Measurements from ENCODE around the gene SMARCD1. TPM values are rescaled to one million over a fixed set of nuclear protein-coding genes. Genes with fewer than 3 reads are reported as not detected.

The SMARCD1 gene
- total and polyA plus RNA-seq, 2 donors: 19.9 to 38.2 TPM

- H3K4me3 ChIP-seq (ENCODE audit: low read length in 2 of 2): no peak overlapping the region
- WGBS: over 99% methylated on average over 2 of the region's 2 CpGs
- peaks cover 0 to 6% of the 10 kb centered on the region in 2 donors for H3K4me1 ChIP-seq (ENCODE audit: control insufficient read depth in 2 of 2, insufficient read depth in 2 of 2, low read length in 2 of 2)
- no peaks in the 10 kb centered on the region for H3K36me3 ChIP-seq (ENCODE audit: control insufficient read depth in 2 of 2, insufficient read depth in 2 of 2, low read length in 1 of 2)
- no peak overlapping the region for H3K27ac ChIP-seq (ENCODE audit: low read depth in 1 of 2, low read length in 1 of 2)
- H3K27me3 ChIP-seq (ENCODE audit: control insufficient read depth in 2 of 2, insufficient read depth in 1 of 2, low read length in 1 of 2): peaks cover 0 to 15% of the 10 kb centered on the region in 2 donors
- DNase-seq (ENCODE audit: low read depth in 6 of 9, low spot score in 9 of 9): no peak
- peaks cover 0 to 3% of the 10 kb centered on the region in 2 donors for H3K9me3 ChIP-seq (ENCODE audit: control insufficient read depth in 2 of 2, insufficient read depth in 1 of 2, low read length in 1 of 2)
Observed at GRCh38 chr12:50043308-50043707, 41.8 kb upstream of the SMARCD1 start.

DNA sequence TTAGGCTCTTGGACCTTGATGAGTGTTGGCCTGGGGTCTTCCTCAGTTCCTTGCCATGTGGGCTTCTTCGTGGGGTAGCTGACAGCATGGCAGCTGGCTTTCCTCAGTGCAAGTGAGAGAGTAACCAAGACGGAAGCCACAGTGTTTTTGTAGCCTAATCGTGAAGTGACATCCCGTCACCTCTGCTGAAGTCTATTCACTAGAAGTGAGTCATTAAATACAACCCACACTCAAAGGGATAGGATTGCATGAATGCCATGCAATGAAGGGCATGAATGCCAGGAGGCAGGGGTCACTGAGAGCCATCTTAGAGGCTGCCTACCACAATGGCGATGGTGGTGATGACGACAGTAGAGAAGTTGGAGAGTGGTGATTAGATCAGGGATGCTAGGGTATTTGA is 41.3 kb upstream of the SMARCD1 start:
- no peak for DNase-seq (ENCODE audit: low read depth in 6 of 9, low spot score in 9 of 9)
- Histone ChIP-seq H3K36me3 (ENCODE audit: control insufficient read depth in 2 of 2, insufficient read depth in 2 of 2, low read length in 1 of 2) (no peaks in the 10 kb centered on the region), H3K27me3 (ENCODE audit: control insufficient read depth in 2 of 2, insufficient read depth in 1 of 2, low read length in 1 of 2) (peaks cover 0 to 21% of the 10 kb centered on the region in 2 donors), H3K4me1 (ENCODE audit: control insufficient read depth in 2 of 2, insufficient read depth in 2 of 2, low read length in 2 of 2) (peaks cover 0 to 6% of the 10 kb centered on the region in 2 donors), H3K4me3 (ENCODE audit: low read length in 2 of 2) (no peak overlapping the region), H3K27ac (ENCODE audit: low read depth in 1 of 2, low read length in 1 of 2) (no peak overlapping the region), H3K9me3 (ENCODE audit: control insufficient read depth in 2 of 2, insufficient read depth in 1 of 2, low read length in 1 of 2) (peaks cover 0 to 3% of the 10 kb centered on the region in 2 donors)
- 91% methylated on average over 6 of the region's 6 CpGs for WGBS

- no peaks in the 10 kb centered on the region for H3K9me3 ChIP-seq (ENCODE audit: control insufficient read depth in 2 of 2, insufficient read depth in 1 of 2, low read length in 1 of 2)
- no peaks in the 10 kb centered on the region for H3K36me3 ChIP-seq (ENCODE audit: control insufficient read depth in 2 of 2, insufficient read depth in 2 of 2, low read length in 1 of 2)
- H3K4me3 ChIP-seq (ENCODE audit: low read length in 2 of 2): no peak overlapping the region
- no peak for DNase-seq (ENCODE audit: low read depth in 6 of 9, low spot score in 9 of 9)
- peaks cover 21 to 52% of the 10 kb centered on the region in 2 donors for H3K27me3 ChIP-seq (ENCODE audit: control insufficient read depth in 2 of 2, insufficient read depth in 1 of 2, low read length in 1 of 2)
- H3K4me1 ChIP-seq (ENCODE audit: control insufficient read depth in 2 of 2, insufficient read depth in 2 of 2, low read length in 2 of 2): peaks cover 0 to 6% of the 10 kb centered on the region in 2 donors
- 96% methylated on average over 7 of the region's 7 CpGs for WGBS
- H3K27ac ChIP-seq (ENCODE audit: low read depth in 1 of 2, low read length in 1 of 2): no peak overlapping the region
Observed at GRCh38 chr12:50047693-50048250, 37.4 kb upstream of the SMARCD1 start.

GRCh38 chr12:50049254-50050118 is 35.7 kb upstream of the SMARCD1 start:
- no peaks in the 10 kb centered on the region for H3K36me3 ChIP-seq (ENCODE audit: control insufficient read depth in 2 of 2, insufficient read depth in 2 of 2, low read length in 1 of 2)
- no peak for DNase-seq (ENCODE audit: low read depth in 6 of 9, low spot score in 9 of 9)
- H3K4me3 ChIP-seq (ENCODE audit: low read length in 2 of 2): no peak overlapping the region
- peaks cover 21 to 67% of the 10 kb centered on the region in 2 donors for H3K27me3 ChIP-seq (ENCODE audit: control insufficient read depth in 2 of 2, insufficient read depth in 1 of 2, low read length in 1 of 2)
- H3K9me3 ChIP-seq (ENCODE audit: control insufficient read depth in 2 of 2, insufficient read depth in 1 of 2, low read length in 1 of 2): no peaks in the 10 kb centered on the region
- 91% methylated on average over 3 of the region's 3 CpGs for WGBS
- no peak overlapping the region for H3K27ac ChIP-seq (ENCODE audit: low read depth in 1 of 2, low read length in 1 of 2)
- H3K4me1 ChIP-seq (ENCODE audit: control insufficient read depth in 2 of 2, insufficient read depth in 2 of 2, low read length in 2 of 2): peaks cover 0 to 6% of the 10 kb centered on the region in 2 donors

- H3K9me3 ChIP-seq (ENCODE audit: control insufficient read depth in 2 of 2, insufficient read depth in 1 of 2, low read length in 1 of 2): no peaks in the 10 kb centered on the region
- no peak for DNase-seq (ENCODE audit: low read depth in 6 of 9, low spot score in 9 of 9)
- H3K27ac ChIP-seq (ENCODE audit: low read depth in 1 of 2, low read length in 1 of 2): no peak overlapping the region
- H3K36me3 ChIP-seq (ENCODE audit: control insufficient read depth in 2 of 2, insufficient read depth in 2 of 2, low read length in 1 of 2): no peaks in the 10 kb centered on the region
- peaks cover 21 to 70% of the 10 kb centered on the region in 2 donors for H3K27me3 ChIP-seq (ENCODE audit: control insufficient read depth in 2 of 2, insufficient read depth in 1 of 2, low read length in 1 of 2)
- WGBS: 96% methylated on average over 3 of the region's 3 CpGs
- peaks cover 0 to 6% of the 10 kb centered on the region in 2 donors for H3K4me1 ChIP-seq (ENCODE audit: control insufficient read depth in 2 of 2, insufficient read depth in 2 of 2, low read length in 2 of 2)
- H3K4me3 ChIP-seq (ENCODE audit: low read length in 2 of 2): no peak overlapping the region
Observed at GRCh38 chr12:50050119-50050385, 35.1 kb upstream of the SMARCD1 start.

GRCh38 chr12:50050410-50051098 is 34.6 kb upstream of the SMARCD1 start:
- Histone ChIP-seq H3K4me3 (ENCODE audit: low read length in 2 of 2) (no peak overlapping the region), H3K27me3 (ENCODE audit: control insufficient read depth in 2 of 2, insufficient read depth in 1 of 2, low read length in 1 of 2) (peaks cover 21 to 72% of the 10 kb centered on the region in 2 donors), H3K4me1 (ENCODE audit: control insufficient read depth in 2 of 2, insufficient read depth in 2 of 2, low read length in 2 of 2) (peaks cover 0 to 6% of the 10 kb centered on the region in 2 donors), H3K27ac (ENCODE audit: low read depth in 1 of 2, low read length in 1 of 2) (no peak overlapping the region), H3K9me3 (ENCODE audit: control insufficient read depth in 2 of 2, insufficient read depth in 1 of 2, low read length in 1 of 2) (no peaks in the 10 kb centered on the region), H3K36me3 (ENCODE audit: control insufficient read depth in 2 of 2, insufficient read depth in 2 of 2, low read length in 1 of 2) (no peaks in the 10 kb centered on the region)
- WGBS: 11% methylated on average over 37 of the region's 37 CpGs
- no peak for DNase-seq (ENCODE audit: low read depth in 6 of 9, low spot score in 9 of 9)

- no peak overlapping the region for H3K27ac ChIP-seq (ENCODE audit: low read depth in 1 of 2, low read length in 1 of 2)
- H3K4me1 ChIP-seq (ENCODE audit: control insufficient read depth in 2 of 2, insufficient read depth in 2 of 2, low read length in 2 of 2): peaks cover 0 to 12% of the 10 kb centered on the region in 2 donors
- H3K36me3 ChIP-seq (ENCODE audit: control insufficient read depth in 2 of 2, insufficient read depth in 2 of 2, low read length in 1 of 2): no peaks in the 10 kb centered on the region
- H3K4me3 ChIP-seq (ENCODE audit: low read length in 2 of 2): no peak overlapping the region
- WGBS: 58% methylated on average over 14 of the region's 14 CpGs
- no peak for DNase-seq (ENCODE audit: low read depth in 6 of 9, low spot score in 9 of 9)
- H3K9me3 ChIP-seq (ENCODE audit: control insufficient read depth in 2 of 2, insufficient read depth in 1 of 2, low read length in 1 of 2): peaks cover 0 to 4% of the 10 kb centered on the region in 2 donors
- peaks cover 24 to 79% of the 10 kb centered on the region in 2 donors for H3K27me3 ChIP-seq (ENCODE audit: control insufficient read depth in 2 of 2, insufficient read depth in 1 of 2, low read length in 1 of 2)
Observed at GRCh38 chr12:50051101-50051806, 33.9 kb upstream of the SMARCD1 start.

DNA sequence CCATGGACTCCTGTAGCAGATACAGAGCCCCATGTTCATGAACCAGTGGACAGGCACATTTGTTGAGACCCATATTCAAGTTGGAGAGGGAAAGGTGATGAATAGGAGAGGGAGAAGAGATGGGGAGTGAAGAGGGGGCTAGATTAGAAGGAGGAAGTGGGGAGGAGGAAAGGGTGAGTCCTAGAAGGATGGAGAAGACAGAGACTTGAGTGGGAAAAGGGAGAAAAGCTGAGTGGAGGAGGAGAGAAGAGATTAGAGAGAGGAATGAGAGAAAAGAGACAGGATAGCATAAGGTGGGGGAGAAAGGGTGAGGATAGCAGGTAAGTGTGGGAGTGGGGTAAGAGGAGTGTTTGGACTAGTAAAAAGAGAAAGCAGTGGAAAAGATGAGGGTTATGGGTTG is 32.6 kb upstream of the SMARCD1 start:
- Histone ChIP-seq H3K27ac (ENCODE audit: low read depth in 1 of 2, low read length in 1 of 2) (no peak overlapping the region), H3K4me1 (ENCODE audit: control insufficient read depth in 2 of 2, insufficient read depth in 2 of 2, low read length in 2 of 2) (peaks cover 3 to 22% of the 10 kb centered on the region in 2 donors), H3K9me3 (ENCODE audit: control insufficient read depth in 2 of 2, insufficient read depth in 1 of 2, low read length in 1 of 2) (peaks cover 0 to 6% of the 10 kb centered on the region in 2 donors), H3K36me3 (ENCODE audit: control insufficient read depth in 2 of 2, insufficient read depth in 2 of 2, low read length in 1 of 2) (no peaks in the 10 kb centered on the region), H3K4me3 (ENCODE audit: low read length in 2 of 2) (no peak overlapping the region), H3K27me3 (ENCODE audit: control insufficient read depth in 2 of 2, insufficient read depth in 1 of 2, low read length in 1 of 2) (peaks cover 31 to 88% of the 10 kb centered on the region in 2 donors)
- DNase-seq (ENCODE audit: low read depth in 6 of 9, low spot score in 9 of 9): no peak
